ENCODE results near the gene UBE2E2. TPM values are rescaled to one million over a fixed set of nuclear protein-coding genes. Genes with fewer than 3 reads are reported as not detected.

UBE2E2 gene
- total RNA-seq, 1 experiment from 2014 or later: 54.9 TPM

- TF ChIP-seq ZNF317 (CRISPR knock-in tag; IDR thresholded peaks at IDR 0.05; ENCODE audit: borderline replicate concordance, low read depth) (no peak), NR3C1 (CRISPR knock-in tag; conservative IDR thresholded peaks at IDR 0.05; ENCODE audit: low read depth) (no peak)
Observed at GRCh38 chr3:23463791-23464190, 260.7 kb downstream of the UBE2E2 start (continued).

- Mint-ChIP-seq H3K27ac (no peak overlapping the region), H3K36me3 (peaks cover 8% of the 10 kb centered on the region), H3K27me3 (ENCODE audit: low read depth) (no peaks in the 10 kb centered on the region), H3K9me3 (peaks cover 15% of the 10 kb centered on the region), H3K4me3 (no peak overlapping the region), H3K4me1 (peaks cover 34% of the 10 kb centered on the region)
- ChIA-PET POLR2A (no interaction called here), CTCF (no interaction called here)
- ATAC-seq (no peak), DNase-seq (ENCODE audit: low spot score) (no peak)
- TF ChIP-seq HMGXB4 (CRISPR knock-in tag; IDR thresholded peaks at IDR 0.05) (no peak), ATF3 (CRISPR knock-in tag; conservative IDR thresholded peaks at IDR 0.05) (no peak), ZNF671 (CRISPR knock-in tag; IDR thresholded peaks at IDR 0.05) (no peak)
Observed at GRCh38 chr3:23465569-23465968, 262.4 kb downstream of the UBE2E2 start.

GRCh38 chr3:23468203-23468602 is 265.1 kb downstream of the UBE2E2 start:
- no peak overlapping the region for H3K27ac Mint-ChIP-seq
- peaks cover 15% of the 10 kb centered on the region for H3K9me3 Mint-ChIP-seq
- no peak overlapping the region for H3K4me3 Mint-ChIP-seq
- POLR2A ChIA-PET: no interaction called here
- TF ChIP-seq AR (CRISPR knock-in tag; IDR thresholded peaks at IDR 0.05) (no peak), ERG (CRISPR knock-in tag; IDR thresholded peaks at IDR 0.05) (no peak), STAT6 (CRISPR knock-in tag; conservative IDR thresholded peaks at IDR 0.05; ENCODE audit: low read depth) (no peak), CREM (CRISPR knock-in tag; IDR thresholded peaks at IDR 0.05) (no peak), ZNF416 (CRISPR knock-in tag; IDR thresholded peaks at IDR 0.05) (no peak), TCF7 (CRISPR knock-in tag; IDR thresholded peaks at IDR 0.05; ENCODE audit: low read depth) (no peak), NR1H2 (CRISPR knock-in tag; IDR thresholded peaks at IDR 0.05) (no peak), CDX4 (CRISPR knock-in tag; IDR thresholded peaks at IDR 0.05; ENCODE audit: borderline replicate concordance) (no peak), ZNF232 (CRISPR knock-in tag; IDR thresholded peaks at IDR 0.05) (no peak), ATF6 (CRISPR knock-in tag; IDR thresholded peaks at IDR 0.05) (no peak), PREB (CRISPR knock-in tag; IDR thresholded peaks at IDR 0.05; ENCODE audit: borderline replicate concordance) (no peak), ESRRA (CRISPR knock-in tag; IDR thresholded peaks at IDR 0.05; ENCODE audit: borderline replicate concordance) (no peak), SMAD3 (CRISPR knock-in tag; IDR thresholded peaks at IDR 0.05; ENCODE audit: borderline replicate concordance) (no peak), MLX (CRISPR knock-in tag; IDR thresholded peaks at IDR 0.05) (no peak), RORB (CRISPR knock-in tag; IDR thresholded peaks at IDR 0.05) (no peak)
- peaks cover 8% of the 10 kb centered on the region for H3K36me3 Mint-ChIP-seq
- CTCF ChIA-PET: no interaction called here
- DNase-seq (ENCODE audit: low spot score) (no peak), ATAC-seq (no peak)
- H3K27me3 Mint-ChIP-seq (ENCODE audit: low read depth): no peaks in the 10 kb centered on the region
- H3K4me1 Mint-ChIP-seq: peaks cover 26% of the 10 kb centered on the region

Data from WTC11 (cell line).